ENCODE measurements around the gene RPL29. TPM values are rescaled to one million over a fixed set of nuclear protein-coding genes. Genes with fewer than 3 reads are reported as not detected.
A peak's percentile ranks its signal among the peaks of the same experiment; 100 is the strongest.

Gene RPL29
- total RNA-seq, 1 donor from 2014 or later = 1,690 TPM

- peaks cover 28% of the 10 kb centered on the region for H3K4me1 Mint-ChIP-seq (ENCODE audit: unreplicated experiment)
- DNase-seq (ENCODE audit: extremely low spot score, unreplicated experiment) = no peak
- no peak for TF ChIP-seq CTCF (conservative IDR thresholded peaks at IDR 0.05)
- H3K9me3 Mint-ChIP-seq = no peaks in the 10 kb centered on the region
- H3K36me3 Mint-ChIP-seq = no peaks in the 10 kb centered on the region
- H3K27me3 Mint-ChIP-seq = no peaks in the 10 kb centered on the region
- peak overlapping the region; percentile 67 for H3K4me3 Mint-ChIP-seq
- H3K27ac Mint-ChIP-seq = no peak overlapping the region
Observed at GRCh38 chr3:51970606-51971300, 24.9 kb downstream of the RPL29 start.

- H3K27ac Mint-ChIP-seq = no peak overlapping the region
- DNase-seq (ENCODE audit: extremely low spot score, unreplicated experiment) = no peak
Observed at GRCh38 chr3:51969841-51970240, 25.9 kb downstream of the RPL29 start.

GRCh38 chr3:51968883-51969678 lies 26.6 kb downstream of the RPL29 start:
- no peaks in the 10 kb centered on the region for H3K9me3 Mint-ChIP-seq
- no peaks in the 10 kb centered on the region for H3K27me3 Mint-ChIP-seq
- H3K4me3 Mint-ChIP-seq = peak overlapping the region; percentile 91
- peaks cover 33% of the 10 kb centered on the region for H3K4me1 Mint-ChIP-seq (ENCODE audit: unreplicated experiment)
- no peak for TF ChIP-seq CTCF (conservative IDR thresholded peaks at IDR 0.05)
- peaks cover 4% of the 10 kb centered on the region for H3K36me3 Mint-ChIP-seq
- no peak for DNase-seq (ENCODE audit: extremely low spot score, unreplicated experiment)
- peak overlapping the region; percentile 90 for H3K27ac Mint-ChIP-seq

More at GRCh38 chr3:51969841-51970240, 25.9 kb downstream of the RPL29 start:
- no peak overlapping the region for H3K4me3 Mint-ChIP-seq
- no peak for TF ChIP-seq CTCF (conservative IDR thresholded peaks at IDR 0.05)
- peaks cover 4% of the 10 kb centered on the region for H3K36me3 Mint-ChIP-seq
- no peaks in the 10 kb centered on the region for H3K9me3 Mint-ChIP-seq
- H3K27me3 Mint-ChIP-seq = no peaks in the 10 kb centered on the region
- H3K4me1 Mint-ChIP-seq (ENCODE audit: unreplicated experiment) = peaks cover 30% of the 10 kb centered on the region

- no peaks in the 10 kb centered on the region for H3K27me3 Mint-ChIP-seq
- peak overlapping the region; percentile 91 for H3K4me3 Mint-ChIP-seq
- H3K27ac Mint-ChIP-seq = peak overlapping the region; percentile 90
- peaks cover 4% of the 10 kb centered on the region for H3K36me3 Mint-ChIP-seq
- no peak for TF ChIP-seq CTCF (conservative IDR thresholded peaks at IDR 0.05)
- no peak for DNase-seq (ENCODE audit: extremely low spot score, unreplicated experiment)
- no peaks in the 10 kb centered on the region for H3K9me3 Mint-ChIP-seq
- peaks cover 31% of the 10 kb centered on the region for H3K4me1 Mint-ChIP-seq (ENCODE audit: unreplicated experiment)
Observed at GRCh38 chr3:51968170-51968775, 27.4 kb downstream of the RPL29 start.

GRCh38 chr3:51967384-51968169 lies 28.1 kb downstream of the RPL29 start, which contains the start of gene PCBP4:
Gene PCBP4, minus strand, starts transcription at chr3:51967454. Its CDS starts 6,214 bp downstream, at chr3:51961240.
- Mint-ChIP-seq H3K27me3 (no peaks in the 10 kb centered on the region), H3K27ac (peak within 1 kb of the TSS; percentile 90), H3K4me1 (ENCODE audit: unreplicated experiment) (peaks cover 31% of the 10 kb centered on the region), H3K36me3 (peaks cover 4% of the 10 kb centered on the region), H3K4me3 (peak within 1 kb of the TSS; percentile 91), H3K9me3 (no peaks in the 10 kb centered on the region)
- TF ChIP-seq CTCF (conservative IDR thresholded peaks at IDR 0.05) = no peak
- DNase-seq (ENCODE audit: extremely low spot score, unreplicated experiment) = no peak

Measured in type B pancreatic cell (in vitro differentiated cells).